Subcutaneous adipose tissue (tissue), 4 donors: Measurements from ENCODE around the gene ZBTB49. TPM values are rescaled to one million over a fixed set of nuclear protein-coding genes. Genes with fewer than 3 reads are reported as not detected.

ENCODE experiments used
- CTCF ChIP-seq: fragments of 450-650 bp; IDR thresholded peaks from one replicate; pipeline ENCODE4 v1.5.1; 2016; ENCODE audit warnings: low read depth, mild to moderate bottlenecking, control low read depth, antibody characterized with exemption, moderate library complexity
- total RNA-seq, 4 donors: library from RNA; depleted of rRNA; stranded (reverse); fragments of >200 nt; gene quantifications; one replicate each; pipeline ENCODE4 v1.1.0, GENCODE V29; 2016

Gene ZBTB49
- total RNA-seq, 4 donors from 2014 or later = 1.9 to 7.0 (median 4.0) TPM

- TF ChIP-seq CTCF = no peak
Observed at GRCh38 chr4:4362991-4363697, 73.1 kb downstream of the ZBTB49 start.

- TF ChIP-seq CTCF = no peak
Observed at GRCh38 chr4:4364061-4364460, 74.0 kb downstream of the ZBTB49 start.

GRCh38 chr4:4364486-4365208 lies 74.6 kb downstream of the ZBTB49 start:
- TF ChIP-seq CTCF = no peak

GRCh38 chr4:4368809-4369580 lies 78.9 kb downstream of the ZBTB49 start:
- no peak for TF ChIP-seq CTCF

Other genes with a start within 250 kb of the ZBTB49 start
- not detected for gene OTOP1, start 63.3 kb upstream of the ZBTB49 start, total RNA-seq
- 10 to 100 TPM; 15.2 to 24.5 (median 17.3) TPM for gene TMEM128, start 42.0 kb upstream of the ZBTB49 start, total RNA-seq
- gene LYAR, start 97 bp upstream of the ZBTB49 start, total RNA-seq = 10 to 100 TPM; 10.2 to 19.1 (median 13.5) TPM
- under 1 TPM in 2 of 4 donors, not detected in 2; 0.17 to 0.33 TPM for gene NSG1, start 96.9 kb downstream of the ZBTB49 start, total RNA-seq